ENCODE data around the gene MAP4K4. TPM values are rescaled to one million over a fixed set of nuclear protein-coding genes. Genes with fewer than 3 reads are reported as not detected.

The MAP4K4 gene
- total and polyA plus RNA-seq, 2 of the 4 experiments (the other 2 are of a cell fraction) = 89.4 to 124 TPM

DNA sequence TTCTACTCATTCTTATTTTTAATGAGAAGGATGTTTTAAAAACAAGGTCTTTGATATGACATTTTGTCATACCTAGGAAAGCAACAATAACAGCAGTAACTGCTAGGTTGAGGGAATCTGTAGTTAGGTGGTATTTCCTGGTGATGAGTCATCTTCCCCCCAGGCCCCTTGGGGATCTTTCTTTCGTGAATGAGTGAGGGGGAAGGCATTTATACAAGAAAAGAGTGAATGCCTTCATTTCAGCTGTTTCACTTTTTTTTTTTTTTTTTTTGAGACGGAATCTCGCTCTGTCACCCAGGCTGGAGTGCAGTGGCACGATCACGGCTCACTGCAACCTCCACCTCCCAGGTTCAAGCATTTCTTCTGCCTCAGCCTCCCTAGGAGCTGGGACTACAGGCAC is 108.6 kb downstream of the MAP4K4 start:
- in situ Hi-C loops (cut with MboI; ENCODE audit: low sequenced_read_pairs) = no loop called here
- intact Hi-C loops (cut with micrococcal nuclease) = no loop called here
- Histone ChIP-seq H3K23ac (ENCODE audit: low read depth, low read length) (no peak overlapping the region), H3K9me3 (ENCODE audit: control insufficient read depth, insufficient read depth, low read length) (no peaks in the 10 kb centered on the region), H3K9me1 (ENCODE audit: insufficient read depth, low read length) (peaks cover 38% of the 10 kb centered on the region), H3K27me3 (ENCODE audit: control insufficient read depth, insufficient read depth, low read length) (no peaks in the 10 kb centered on the region), H2AFZ (replicated peaks; ENCODE audit: low read length, poor library complexity) (no peak overlapping the region), H2AK5ac (ENCODE audit: low read depth, low read length) (no peak overlapping the region), H4K5ac (ENCODE audit: low read depth, low read length) (peak overlapping the region; percentile 59; the same call in 1 of the 2 replicates), H3K18ac (ENCODE audit: low read depth, low read length) (no peak overlapping the region; the same call in 1 of the 2 replicates), H3K4me1 (ENCODE audit: control insufficient read depth, insufficient read depth, low read length) (peaks cover 26% of the 10 kb centered on the region), H2BK5ac (ENCODE audit: low read depth, low read length, poor library complexity, severe bottlenecking) (peak overlapping the region; percentile 73), H4K8ac (ENCODE audit: low read depth in 2 of 2, low read length in 2 of 2) (peak overlapping the region in 1 of 2 experiments; percentile 36; a peak in 2 of 4 replicates), H3K56ac (ENCODE audit: extremely low read depth, insufficient read depth, low read length) (no peak overlapping the region), H3K79me1 (ENCODE audit: low read depth in 1 of 2, low read length in 2 of 2) (peaks cover 40 to 80% of the 10 kb centered on the region in 2 experiments), H3K9ac (ENCODE audit: low read depth, low read length) (no peak overlapping the region), H3K14ac (replicated peaks; ENCODE audit: low read depth, low read length) (no peak overlapping the region), H2AK9ac (replicated peaks; ENCODE audit: low read depth, low read length, poor library complexity) (no peak overlapping the region), H2BK120ac (ENCODE audit: low read depth, low read length) (peak overlapping the region; percentile 33; the same call in 1 of the 2 replicates), H3K4me3 (ENCODE audit: insufficient read depth, low read depth, low read length) (no peak overlapping the region), H2BK15ac (ENCODE audit: low read depth, low read length) (no peak overlapping the region), H4K20me1 (ENCODE audit: insufficient read depth, low read length) (peaks cover 79% of the 10 kb centered on the region), H3K27ac (ENCODE audit: insufficient read depth, low read length) (peak overlapping the region; percentile 61), H3K36me3 (ENCODE audit: control insufficient read depth, insufficient read depth, low read length) (no peaks in the 10 kb centered on the region; the same call in 1 of the 2 replicates), H4K91ac (ENCODE audit: insufficient read depth, low read depth, low read length) (no peak overlapping the region), H2BK20ac (ENCODE audit: low read depth, low read length) (peak overlapping the region; percentile 65; the same call in 1 of the 2 replicates), H3K4ac (ENCODE audit: low read depth, low read length) (peak overlapping the region; percentile 61; the same call in 1 of the 2 replicates), H3K4me2 (ENCODE audit: low read depth, low read length) (peak overlapping the region; percentile 25)
- ChIA-PET POLR2A (ENCODE audit: unreplicated experiment) (no interaction called here), CTCF (interaction anchor here (0.6 kb wide), 1 partner anchor 550 kb away, joined by 5 read pairs; no protein-coding TSS in a partner anchor)
- WGBS, 2 experiments (ENCODE audit: extremely low coverage in 2 of 2, insufficient read length in 1 of 2) = no CpG with 5 or more reads among the region's 5 CpGs
- TF ChIP-seq FOS (IDR thresholded peaks at IDR 0.05; ENCODE audit: low read depth, low read length) (peak; percentile 80), CHD1 (IDR thresholded peaks at IDR 0.05; ENCODE audit: low read depth, low read length) (no peak), RFX5 (IDR thresholded peaks at IDR 0.05; ENCODE audit: low read depth, low read length) (no peak), BHLHE40 (IDR thresholded peaks at IDR 0.05; ENCODE audit: low read depth, low read length) (peak; percentile 43; the same call in 1 of the 2 replicates)
- ATAC-seq (ENCODE audit: low read depth) (peak; percentile 47), DNase-seq (peak; percentile 76)
- BruUV-seq (replicated peaks) = no TSS peak
- dilution Hi-C loops (cut with HindIII; ENCODE audit: low sequenced_read_pairs, unreplicated experiment) = no loop called here
